HG03469 (cell line): Measurements from ENCODE around the gene TXNRD2.

ENCODE experiments used
- ATAC-seq: cut with Tn5 transposase; IDR thresholded peaks from one replicate; pipeline ENCODE4 v1.9.1; 2021; ENCODE audit warnings: mild to moderate bottlenecking, moderate library complexity, moderate number of reproducible peaks; ENCODE audit not compliant: unreplicated experiment

Gene TXNRD2

GRCh38 chr22:19941365-19942082 is at the start of gene TXNRD2, which contains the start of gene COMT:
TSS of gene TXNRD2 (minus strand) at chr22:19941818. CDS start at chr22:19941803, 15 bp downstream.
TSS of gene COMT (plus strand) at chr22:19941772. CDS start at chr22:19962527, 20,755 bp downstream.
- ATAC-seq = no peak

- no peak for ATAC-seq
These were observed 49.7 kb upstream of the TXNRD2 start for GRCh38 chr22:19991395-19991644.

DNA sequence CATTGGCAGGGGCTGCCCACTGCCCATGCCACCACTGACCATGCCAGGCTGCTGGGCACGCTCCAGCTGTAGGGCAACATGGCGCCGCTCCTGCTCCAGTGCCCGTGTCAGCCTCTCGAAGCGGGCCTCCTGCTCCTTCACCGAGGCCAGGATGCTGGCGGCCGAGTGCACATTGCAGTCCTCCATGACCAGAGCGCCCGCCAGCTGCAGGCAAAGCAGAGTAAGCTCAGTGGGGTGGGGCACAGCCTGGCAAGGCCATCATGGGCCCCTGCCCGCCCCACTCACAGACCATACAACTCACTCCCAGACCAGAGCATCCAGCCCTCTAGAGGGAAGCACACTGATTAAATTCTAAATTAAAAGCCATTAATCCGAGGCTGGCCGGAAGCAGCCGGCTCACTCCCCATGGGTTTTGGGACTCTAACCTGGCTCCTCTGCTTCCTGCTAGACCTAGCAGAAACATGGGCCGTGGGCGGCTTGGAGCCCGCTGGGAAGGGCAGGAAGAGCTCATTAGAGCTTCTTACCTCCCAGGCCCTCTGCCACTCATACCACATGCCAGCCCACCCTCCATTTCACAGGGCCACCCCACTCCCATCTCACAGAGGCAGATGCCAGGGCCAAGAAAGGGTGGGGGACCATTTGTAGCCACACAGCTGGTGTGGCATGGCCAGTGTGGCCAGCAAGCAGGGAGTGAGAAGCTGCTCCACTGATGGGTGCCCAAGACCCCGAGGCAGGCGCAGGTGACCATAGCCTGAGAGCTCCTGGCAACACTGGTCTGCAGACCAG is 49.2 kb upstream of the TXNRD2 start:
- ATAC-seq = no peak

DNA sequence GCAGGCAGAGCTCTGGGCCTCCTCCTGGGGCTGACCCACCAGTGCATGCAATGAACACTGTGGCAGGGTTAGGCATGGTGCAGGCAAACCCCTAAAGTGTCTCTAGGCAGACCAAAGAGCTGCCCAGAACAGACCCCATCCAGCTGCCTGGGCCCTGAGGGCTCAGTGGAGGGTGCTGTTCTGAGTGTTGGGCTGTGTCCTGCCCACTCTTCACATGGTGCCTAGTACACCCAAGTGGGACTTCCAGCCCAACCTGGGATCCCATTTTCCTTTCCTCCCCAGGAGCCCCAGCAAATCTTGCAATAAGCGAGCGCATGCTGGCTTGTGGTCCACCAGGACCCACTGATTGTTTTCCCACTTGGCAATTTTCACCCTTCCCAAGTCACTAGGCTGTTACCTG is 48.6 kb upstream of the TXNRD2 start:
- no peak for ATAC-seq

DNA sequence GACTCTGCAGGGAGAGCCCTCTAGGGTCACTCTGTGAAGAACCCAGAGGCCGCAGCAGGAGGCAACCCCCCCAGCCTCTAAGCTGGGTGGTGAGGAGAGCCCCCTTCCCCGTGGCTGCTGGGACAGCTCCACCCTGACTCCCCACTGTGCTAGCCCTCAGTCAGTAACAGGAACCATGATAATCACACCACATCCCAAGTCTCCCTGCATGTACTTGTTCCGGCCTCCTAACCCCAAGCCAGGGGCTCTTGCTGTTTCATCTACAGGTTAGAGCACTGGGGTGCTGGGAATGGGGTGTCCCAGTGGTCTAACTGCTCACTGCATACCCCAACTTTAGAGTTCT is 48.1 kb upstream of the TXNRD2 start:
- no peak for ATAC-seq

DNA sequence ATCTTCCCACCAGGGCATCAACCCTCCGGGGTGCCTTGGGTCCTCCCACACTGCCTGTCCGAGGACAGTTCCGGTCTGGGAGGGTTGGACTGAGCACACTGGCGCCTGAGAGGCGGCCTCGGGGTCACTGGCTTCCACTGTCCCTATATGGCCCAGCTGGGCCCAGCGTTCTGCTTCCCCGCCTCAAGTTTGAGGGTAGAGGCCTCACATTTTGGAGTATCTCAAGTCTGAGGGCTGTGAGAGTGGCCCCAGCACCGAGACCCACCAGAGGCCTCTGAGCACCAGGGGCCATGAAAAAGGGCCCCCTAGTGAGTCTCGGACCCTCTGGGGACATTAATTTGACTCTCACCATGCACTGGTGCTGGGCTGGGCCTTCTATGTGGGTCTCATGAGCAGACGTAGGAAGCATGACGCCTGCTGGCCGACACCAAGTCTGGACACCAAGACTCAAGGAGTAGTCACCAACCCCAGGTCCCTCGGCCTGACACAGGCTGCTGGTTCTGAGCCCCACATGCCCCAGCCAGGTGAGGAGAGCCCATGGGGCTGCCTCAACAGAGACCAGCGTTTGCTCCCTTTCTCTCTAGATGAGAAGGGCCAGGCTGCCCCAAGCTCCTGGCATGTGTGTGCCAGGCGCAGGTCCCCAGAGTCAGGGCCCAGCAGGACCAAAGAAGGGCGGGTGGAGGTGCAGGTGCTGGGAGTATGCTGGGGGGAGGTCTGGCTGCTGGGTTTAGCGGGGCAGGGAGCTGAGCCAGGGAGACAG is 47.5 kb upstream of the TXNRD2 start:
- ATAC-seq = no peak

GRCh38 chr22:19988331-19988808 is 46.8 kb upstream of the TXNRD2 start:
- ATAC-seq = no peak

DNA sequence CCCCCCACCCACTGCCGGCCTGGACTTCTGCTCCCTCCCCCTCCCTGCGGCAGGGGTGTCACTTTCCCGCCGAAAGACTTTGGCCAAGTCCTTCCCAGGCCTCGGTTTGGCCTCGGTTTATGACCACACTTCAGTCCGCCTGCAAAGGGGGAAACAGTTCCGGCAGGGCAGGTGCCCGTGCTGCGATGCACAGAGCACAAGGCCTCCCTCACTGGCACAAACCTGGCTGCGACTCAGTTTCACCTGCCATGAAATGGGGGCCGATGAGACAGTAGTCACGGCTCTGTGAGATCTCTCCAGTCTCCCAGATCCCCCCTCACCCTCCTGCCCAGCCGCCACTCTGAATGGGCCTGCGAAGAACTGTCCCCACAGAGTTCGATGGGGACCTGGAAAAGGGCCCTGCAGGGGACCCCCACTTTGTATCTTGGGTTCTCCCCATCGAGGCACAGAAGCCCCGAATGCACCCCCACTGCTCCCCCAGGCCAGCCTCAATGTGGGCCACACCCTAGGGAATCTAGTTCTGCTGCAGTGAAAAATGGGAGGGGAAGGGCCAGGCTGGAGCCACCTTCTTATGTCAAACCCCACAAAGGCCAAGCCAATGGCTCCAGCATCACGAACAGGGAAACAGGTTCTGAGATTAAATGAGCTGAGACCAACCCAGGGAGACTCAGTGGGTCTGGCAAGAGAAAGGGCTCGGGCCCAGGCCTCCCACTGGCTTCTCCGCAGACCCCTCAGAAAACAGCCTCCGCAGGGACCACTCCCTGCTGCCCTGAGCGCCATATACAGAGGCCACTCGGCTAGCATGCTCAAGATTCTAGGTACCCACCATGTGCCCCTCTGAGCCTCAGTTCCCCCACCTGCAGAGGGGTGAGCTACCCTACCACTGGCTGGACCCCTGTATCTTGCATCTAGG is 46.0 kb upstream of the TXNRD2 start:
- no peak for ATAC-seq

DNA sequence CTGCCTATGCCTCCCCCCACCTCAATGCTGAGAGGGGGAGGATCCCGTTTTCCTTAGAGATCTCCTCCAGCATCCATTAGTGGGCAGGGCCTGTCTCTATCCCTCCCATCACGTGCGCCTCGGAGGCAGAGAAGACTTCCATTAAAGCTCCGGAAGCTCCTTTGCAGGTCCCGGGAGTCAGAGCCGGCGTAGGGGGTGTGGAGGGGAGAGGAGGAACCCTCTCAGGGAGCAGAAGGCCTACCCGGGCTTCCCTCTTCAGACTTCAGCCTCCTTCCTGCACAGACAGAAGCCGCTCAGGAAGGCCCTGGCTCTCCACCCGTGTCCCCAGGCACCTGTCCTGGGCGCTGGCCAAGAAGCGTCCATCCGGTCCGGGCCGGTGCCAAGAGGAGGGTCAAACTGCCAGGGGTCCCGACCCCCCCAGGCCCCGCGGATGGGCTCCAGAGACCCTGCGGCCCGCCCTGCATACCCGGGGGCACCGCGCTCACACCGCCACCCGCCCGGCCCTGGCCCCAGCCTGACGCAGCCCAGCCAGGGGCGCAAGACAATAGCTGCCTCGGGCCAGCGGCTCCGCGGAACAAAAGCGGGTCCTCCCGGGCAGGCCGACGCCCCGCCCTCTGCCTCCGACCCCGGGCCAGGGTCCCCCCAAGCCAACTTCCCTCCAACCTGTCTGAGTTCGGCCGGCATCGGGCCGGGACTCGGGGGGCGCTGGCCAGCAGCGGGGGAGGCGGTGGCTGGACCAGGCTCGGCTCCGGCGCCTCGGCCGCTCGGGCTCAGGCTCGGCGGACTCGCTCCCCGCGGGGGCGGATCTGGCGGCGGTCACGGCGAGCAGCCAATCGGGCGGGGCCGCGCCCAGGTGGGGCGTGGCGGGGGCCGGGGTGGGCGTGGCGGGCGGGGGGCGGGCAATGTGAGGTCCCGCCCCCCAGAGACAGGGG is 45.1 kb upstream of the TXNRD2 start:
- no peak for ATAC-seq

DNA sequence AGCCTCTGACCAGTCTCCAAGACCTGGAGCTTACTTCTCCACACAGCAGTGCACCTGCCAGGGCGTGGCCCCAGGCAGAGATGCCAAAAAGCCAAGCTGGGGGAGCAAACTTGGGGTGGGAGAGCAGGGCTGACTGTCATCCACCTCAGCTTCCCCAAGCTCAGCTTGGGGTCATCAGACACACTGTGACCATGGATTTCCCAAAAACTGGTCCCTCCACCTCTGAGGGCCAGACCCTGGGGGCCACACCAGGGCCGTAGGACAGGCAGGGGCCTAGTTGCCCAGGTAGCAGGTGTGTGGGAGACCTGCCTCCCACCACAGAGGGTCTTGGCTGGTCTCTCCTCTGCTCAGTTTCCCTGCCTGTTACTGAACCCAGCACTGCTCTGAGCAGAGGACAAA is 44.4 kb upstream of the TXNRD2 start:
- no peak for ATAC-seq

DNA sequence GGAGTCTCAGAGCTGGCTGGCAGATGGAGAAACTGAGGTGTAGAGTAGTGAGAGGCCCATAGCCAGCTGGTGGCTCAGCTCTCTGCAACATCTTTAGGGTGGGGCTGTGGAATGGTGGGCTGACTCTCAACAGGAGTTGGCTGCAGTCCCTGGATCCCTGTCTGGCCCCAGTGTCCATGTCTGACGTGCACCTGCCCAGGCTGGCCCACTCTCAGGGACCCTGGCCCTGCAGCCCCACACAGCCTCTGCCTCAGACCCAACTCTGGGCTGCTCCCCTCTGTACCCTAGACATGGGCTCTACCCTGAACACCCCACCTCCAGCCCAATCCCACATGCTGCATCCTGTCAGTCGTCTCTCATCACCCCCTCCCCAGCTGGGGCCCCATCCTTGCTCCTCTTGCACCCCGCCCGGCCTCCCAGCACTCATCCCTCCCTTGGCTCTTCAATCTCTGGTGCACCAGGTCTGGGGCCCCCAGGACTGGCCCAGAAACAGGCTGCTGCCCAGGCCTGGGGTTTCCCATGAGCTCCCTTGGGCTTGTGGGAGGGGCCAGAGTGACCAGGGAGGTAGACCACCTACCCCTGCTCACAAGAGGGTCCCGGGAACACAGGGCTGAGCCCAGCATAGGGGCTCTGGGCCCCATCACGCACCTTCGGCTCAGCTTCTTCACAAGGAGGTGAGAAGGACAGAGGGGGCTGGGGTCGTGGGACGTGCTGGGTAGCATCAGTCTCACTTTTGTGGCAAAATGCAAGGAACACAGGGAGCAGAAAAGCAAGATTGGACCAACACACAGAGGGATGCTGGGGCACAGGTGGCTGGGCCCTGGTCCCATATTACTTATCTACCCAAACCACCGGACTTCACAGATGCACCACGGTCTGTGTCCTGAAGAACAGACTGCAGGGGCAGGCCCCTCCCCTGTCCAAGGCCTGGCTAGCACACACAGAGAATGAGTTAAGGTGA is 43.5 kb upstream of the TXNRD2 start:
- no peak for ATAC-seq

GRCh38 chr22:19984201-19984753 is 42.7 kb upstream of the TXNRD2 start:
- ATAC-seq = no peak

GRCh38 chr22:19983741-19984140 is 42.1 kb upstream of the TXNRD2 start:
- no peak for ATAC-seq

DNA sequence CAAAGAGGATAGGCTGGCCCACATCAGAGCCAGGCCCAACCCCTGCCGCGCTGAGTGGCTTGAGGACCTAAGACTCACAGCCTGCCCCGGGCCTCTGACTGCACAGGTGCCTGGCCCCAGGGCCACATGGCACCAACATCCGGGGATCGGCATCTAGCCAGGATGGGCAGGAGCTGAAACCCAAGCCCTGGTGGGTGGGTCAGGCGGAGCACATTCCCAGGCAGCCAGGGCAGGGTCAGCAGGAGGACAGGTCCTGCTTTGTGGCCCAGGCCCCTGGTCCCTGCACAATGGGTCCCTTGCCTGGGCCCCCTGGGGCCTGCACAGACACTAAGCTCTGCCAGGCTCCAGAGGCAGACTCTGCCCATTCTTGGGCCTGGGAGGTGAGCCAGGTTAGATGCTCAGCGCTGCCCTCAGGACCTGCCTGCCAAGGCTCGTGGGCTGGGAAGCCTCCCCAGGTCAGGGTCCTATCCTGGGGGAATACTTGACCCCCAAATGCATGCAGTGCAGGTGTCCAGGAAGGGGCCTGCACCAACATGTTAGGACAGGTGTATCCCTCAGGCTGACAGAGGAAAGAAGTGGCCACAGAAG is 41.5 kb upstream of the TXNRD2 start:
- no peak for ATAC-seq

DNA sequence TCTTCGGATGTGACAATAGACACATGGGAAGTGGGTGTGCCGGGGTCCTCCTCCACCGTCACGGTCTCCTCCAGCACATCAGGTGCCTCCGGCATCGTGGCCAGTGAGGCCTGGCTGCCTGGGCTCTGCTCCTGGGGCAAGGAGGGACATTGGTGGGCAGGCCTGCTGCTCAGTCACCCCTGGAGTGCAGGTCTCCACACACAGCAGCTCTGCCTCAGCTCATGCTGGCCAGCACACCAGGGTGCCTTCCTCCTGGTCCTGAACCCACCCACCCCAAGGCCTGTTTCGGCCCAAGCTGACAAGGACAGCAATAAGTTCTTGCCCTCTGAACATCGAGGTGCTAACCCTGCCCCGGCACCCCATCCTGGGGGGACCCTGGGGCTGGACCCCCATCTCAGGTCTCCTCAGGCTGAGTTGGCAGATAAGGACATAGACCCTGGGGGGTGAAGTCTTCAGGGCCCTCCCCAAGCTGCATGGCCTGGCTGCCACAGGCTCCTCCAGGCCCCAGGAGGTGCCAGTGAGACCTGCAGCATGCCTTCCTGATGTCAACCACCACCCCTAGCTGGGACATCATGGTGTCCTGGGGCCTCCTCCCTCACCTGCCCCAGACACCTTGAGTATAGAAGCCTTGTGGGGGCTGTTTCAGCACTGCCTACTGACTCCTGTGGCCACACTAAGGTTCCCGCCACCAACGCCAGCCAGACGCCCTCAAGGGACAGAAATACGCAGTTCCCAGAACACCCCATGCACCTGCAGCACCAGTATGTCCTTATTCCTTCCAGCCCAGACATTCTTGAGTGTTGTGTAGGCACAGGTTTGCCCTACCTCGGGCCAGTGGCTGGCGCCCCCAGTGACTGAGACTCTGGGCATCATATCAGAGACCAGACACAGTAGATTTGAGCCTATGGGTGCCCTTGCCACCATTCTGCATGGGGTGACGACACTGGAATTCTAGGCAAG is 40.6 kb upstream of the TXNRD2 start:
- no peak for ATAC-seq

GRCh38 chr22:19981171-19981960 is 39.7 kb upstream of the TXNRD2 start:
- no peak for ATAC-seq
